Activated CD4-positive, alpha-beta T cell treated with anti-CD3 and anti-CD28 coated beads, Interleukin-2, amount 10 ng/mL, durations not matched to agents 7 days and 5 days (primary cell): ENCODE measurements around the gene ACTL10. TPM values are rescaled to one million over a fixed set of nuclear protein-coding genes. Genes with fewer than 3 reads are reported as not detected.
A peak's percentile ranks its signal among the peaks of the same experiment; 100 is the strongest.

Source experiments
- CTCF ChIA-PET: fragments of 350-600 bp; sonication (Branson Sonifier 250); formaldehyde crosslinking; loops from one replicate; lab custom pipeline; 2021; ENCODE audit warnings: antibody characterized with exemption; lab: Charles Lee
- POLR2A ChIA-PET: fragments of 350-600 bp; sonication (Branson Sonifier 250); formaldehyde crosslinking; loops from one replicate; lab custom pipeline; 2021; ENCODE audit warnings: antibody characterized with exemption; lab: Charles Lee
- DNase-seq: peaks from one replicate; pipeline ENCODE4 v3.0.0-alpha.2; 2020
- H3K27ac Mint-ChIP-seq: one replicate; pipeline ENCODE4 v1.8.0; 2021; ENCODE audit warnings: mild to moderate bottlenecking, moderate library complexity, mixed read lengths
- H3K27me3 Mint-ChIP-seq: one replicate; pipeline ENCODE4 v1.8.0; 2021; ENCODE audit warnings: mixed read lengths
- H3K36me3 Mint-ChIP-seq: one replicate; pipeline ENCODE4 v1.8.0; 2021; ENCODE audit warnings: low read depth, mixed read lengths
- H3K4me1 Mint-ChIP-seq: one replicate; pipeline ENCODE4 v1.8.0; 2021; ENCODE audit warnings: mixed read lengths
- H3K4me3 Mint-ChIP-seq: one replicate; pipeline ENCODE4 v1.8.0; 2021; ENCODE audit warnings: mild to moderate bottlenecking, moderate library complexity, mixed read lengths
- H3K9me3 Mint-ChIP-seq: one replicate; pipeline ENCODE4 v1.8.0; 2021; ENCODE audit warnings: mixed read lengths
- total RNA-seq, 2 experiments: library from RNA; stranded (reverse); gene quantifications; one replicate each; pipeline ENCODE4 v1.2.3, GENCODE V29; 2021

The ACTL10 gene
- total RNA-seq, 2 experiments from 2014 or later, result 2.4 to 4.1 TPM

GRCh38 chr20:33669873-33670640 lies 3.3 kb downstream of the ACTL10 start:
- CTCF ChIA-PET, result interaction anchor here (1.6 to 6.9 kb wide), 3 partner anchors 11 to 235 kb away, joined by 3 to 115 read pairs (median 5); no protein-coding TSS in a partner anchor
- Mint-ChIP-seq H3K27me3 (no peaks in the 10 kb centered on the region), H3K9me3 (no peaks in the 10 kb centered on the region), H3K4me1 (peaks cover 63% of the 10 kb centered on the region), H3K27ac (peak overlapping the region; percentile 48), H3K36me3 (peaks cover 33% of the 10 kb centered on the region), H3K4me3 (no peak overlapping the region)
- POLR2A ChIA-PET, result no interaction called here
- no peak for DNase-seq

- no peak for DNase-seq
- no peak overlapping the region for H3K4me3 Mint-ChIP-seq
- POLR2A ChIA-PET, result no interaction called here
- peak overlapping the region; percentile 19 for H3K27ac Mint-ChIP-seq
- CTCF ChIA-PET, result interaction anchor here (0.6 to 1.6 kb wide), 4 partner anchors 9 to 236 kb away, joined by 3 to 6 read pairs (median 4); no protein-coding TSS in a partner anchor
- H3K36me3 Mint-ChIP-seq, result peaks cover 36% of the 10 kb centered on the region
- H3K27me3 Mint-ChIP-seq, result no peaks in the 10 kb centered on the region
- no peaks in the 10 kb centered on the region for H3K9me3 Mint-ChIP-seq
- H3K4me1 Mint-ChIP-seq, result peaks cover 63% of the 10 kb centered on the region
These were observed 4.2 kb downstream of the ACTL10 start for GRCh38 chr20:33670715-33671499.

DNA sequence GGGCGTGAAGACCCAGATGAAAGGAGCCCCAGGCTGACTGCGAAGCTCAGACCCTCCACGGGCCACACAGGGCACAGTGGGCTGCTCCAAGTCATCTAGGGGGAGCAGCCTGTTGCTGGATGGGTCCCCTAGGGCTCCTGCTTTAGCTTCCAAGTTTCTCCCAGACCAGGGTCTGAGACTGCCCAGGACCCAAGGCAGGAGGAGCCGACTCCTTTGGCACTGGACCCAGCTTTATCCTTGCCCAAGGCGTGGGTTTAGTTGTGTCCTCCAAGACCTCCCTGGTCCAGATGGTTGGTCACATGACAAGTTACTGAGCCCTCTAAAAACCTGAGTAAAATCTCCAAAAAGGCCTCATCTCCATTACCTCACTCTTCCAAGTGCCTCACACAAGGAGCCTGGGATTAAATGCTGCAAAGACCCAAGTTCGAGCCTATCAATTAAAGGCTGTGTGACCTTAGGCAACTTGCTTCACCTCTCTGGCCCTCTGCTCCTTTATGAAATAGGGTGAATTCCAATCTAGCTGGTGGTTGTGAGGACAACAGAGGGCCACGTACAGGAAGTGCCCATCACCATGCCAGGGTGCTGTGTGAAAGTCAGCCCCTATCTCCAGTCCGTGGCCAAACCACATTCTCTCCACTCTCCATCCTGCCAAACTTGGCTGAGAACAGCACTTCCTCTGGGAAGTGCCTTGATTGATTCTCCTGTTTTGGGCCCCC lies 5.0 kb downstream of the ACTL10 start:
- no peaks in the 10 kb centered on the region for H3K27me3 Mint-ChIP-seq
- peaks cover 64% of the 10 kb centered on the region for H3K4me1 Mint-ChIP-seq

DNA sequence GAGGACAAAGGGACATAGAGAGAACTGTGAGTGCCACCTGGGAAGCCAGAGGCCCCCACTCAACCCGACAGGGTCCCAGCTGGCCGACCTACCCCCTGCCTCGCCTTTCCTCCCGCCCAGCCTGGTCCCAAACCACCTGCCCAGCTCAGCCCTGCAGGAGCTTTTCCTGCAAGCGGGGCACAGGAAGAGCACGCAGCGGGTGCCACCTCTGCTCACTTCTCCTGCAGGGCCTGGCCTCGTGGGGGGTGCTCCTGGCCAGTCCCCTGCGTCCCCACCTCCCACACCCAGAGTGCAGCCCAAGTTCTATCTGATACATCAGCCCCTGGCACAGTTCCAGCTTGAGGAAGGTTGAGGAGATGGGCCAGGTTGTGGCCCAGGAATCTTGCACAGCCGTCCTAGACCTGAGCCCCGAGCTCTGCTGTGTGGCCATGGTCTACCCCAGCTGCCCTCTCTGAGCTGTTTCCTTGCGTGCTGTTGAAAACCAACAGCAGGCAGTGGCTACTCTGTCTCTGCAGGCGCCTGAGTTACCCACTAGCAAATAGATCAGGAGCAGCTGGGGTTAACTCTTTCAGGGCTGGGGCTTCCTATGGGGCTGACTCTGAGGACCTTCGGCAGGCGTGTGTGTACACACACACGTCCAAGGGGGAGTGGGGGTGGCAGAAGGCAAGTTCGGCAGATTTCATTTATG lies 5.8 kb downstream of the ACTL10 start:
- H3K27ac Mint-ChIP-seq, result peak overlapping the region; percentile 82
- no peaks in the 10 kb centered on the region for H3K9me3 Mint-ChIP-seq
- peaks cover 69% of the 10 kb centered on the region for H3K4me1 Mint-ChIP-seq
- CTCF ChIA-PET, result no interaction called here
- DNase-seq, result no peak
- H3K27me3 Mint-ChIP-seq, result no peaks in the 10 kb centered on the region
- H3K36me3 Mint-ChIP-seq, result peaks cover 44% of the 10 kb centered on the region
- POLR2A ChIA-PET, result no interaction called here
- peak overlapping the region; percentile 82 for H3K4me3 Mint-ChIP-seq

More for the DNA sequence above, 5.0 kb downstream of the ACTL10 start:
- ChIA-PET POLR2A (no interaction called here), CTCF (interaction anchor here (0.7 to 1.0 kb wide), 3 partner anchors 8 to 263 kb away, joined by 3 to 4 read pairs (median 4); no protein-coding TSS in a partner anchor)
- no peak for DNase-seq
- H3K9me3 Mint-ChIP-seq, result no peaks in the 10 kb centered on the region
- H3K36me3 Mint-ChIP-seq, result peaks cover 39% of the 10 kb centered on the region
- H3K27ac Mint-ChIP-seq, result peak overlapping the region; percentile 11
- H3K4me3 Mint-ChIP-seq, result peak overlapping the region; percentile 82

GRCh38 chr20:33673114-33673409 lies 6.3 kb downstream of the ACTL10 start:
- no peak for DNase-seq
- H3K27me3 Mint-ChIP-seq, result no peaks in the 10 kb centered on the region
- H3K27ac Mint-ChIP-seq, result peak overlapping the region; percentile 82
- ChIA-PET POLR2A (no interaction called here), CTCF (interaction anchor here (0.6 kb wide), 1 partner anchor 176 kb away, joined by 3 read pairs; no protein-coding TSS in a partner anchor)
- peaks cover 73% of the 10 kb centered on the region for H3K4me1 Mint-ChIP-seq
- H3K4me3 Mint-ChIP-seq, result peak overlapping the region; percentile 82
- peaks cover 48% of the 10 kb centered on the region for H3K36me3 Mint-ChIP-seq
- H3K9me3 Mint-ChIP-seq, result no peaks in the 10 kb centered on the region

DNA sequence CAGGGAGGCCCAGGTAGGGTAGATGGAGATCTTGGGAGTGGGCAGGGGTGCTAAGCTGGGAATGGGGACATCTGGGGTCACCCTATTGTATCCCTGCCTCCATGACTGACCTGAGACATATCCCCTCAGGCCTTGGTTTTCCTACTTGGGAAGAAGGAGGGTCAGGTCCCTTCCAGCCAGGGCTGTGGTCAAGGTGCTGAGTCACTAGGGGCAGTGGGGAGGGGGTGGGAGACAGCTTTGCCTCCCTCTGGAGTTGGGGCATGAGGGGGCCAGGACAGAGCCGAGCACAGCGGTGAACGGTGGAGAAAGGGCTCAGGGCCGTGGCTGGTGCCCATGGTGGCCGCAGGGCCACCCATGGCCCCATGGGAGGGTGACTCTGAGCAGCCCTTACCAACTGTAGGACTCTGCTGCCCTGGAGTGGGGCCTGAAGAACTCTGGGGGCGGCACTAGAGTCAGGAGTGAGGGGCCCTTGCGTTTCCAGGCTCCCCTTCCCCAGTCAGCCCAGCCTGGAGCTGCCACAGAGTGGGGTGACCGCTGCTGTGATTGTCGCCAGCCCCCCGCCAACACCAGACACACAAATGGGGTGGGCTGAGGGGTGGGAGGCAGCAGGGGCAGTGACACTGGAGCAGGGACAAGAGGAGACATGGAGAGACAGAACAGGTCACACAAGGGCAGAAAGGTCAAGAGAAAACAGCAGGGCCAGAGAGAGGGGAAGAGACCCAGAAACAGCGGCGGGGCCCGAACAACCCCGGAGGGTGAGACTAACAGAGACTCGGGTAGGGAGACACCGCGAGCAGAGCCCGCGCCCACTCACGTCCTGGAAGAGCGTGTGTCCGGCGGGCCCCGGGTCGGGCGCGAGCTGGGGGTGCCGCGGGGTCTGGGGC lies 6.9 kb downstream of the ACTL10 start:
- ChIA-PET CTCF (interaction anchor here (0.6 kb wide), 1 partner anchor 176 kb away, joined by 3 read pairs; no protein-coding TSS in a partner anchor), POLR2A (no interaction called here)
- H3K4me1 Mint-ChIP-seq, result peaks cover 73% of the 10 kb centered on the region
- peaks cover 48% of the 10 kb centered on the region for H3K36me3 Mint-ChIP-seq
- H3K27me3 Mint-ChIP-seq, result no peaks in the 10 kb centered on the region
- no peak for DNase-seq
- H3K9me3 Mint-ChIP-seq, result no peaks in the 10 kb centered on the region
- peak overlapping the region; percentile 82 for H3K4me3 Mint-ChIP-seq
- peak overlapping the region; percentile 82 for H3K27ac Mint-ChIP-seq

- ChIA-PET CTCF (interaction anchor here (0.6 to 0.9 kb wide), 2 partner anchors 9 to 174 kb away, joined by 3 to 4 read pairs; no protein-coding TSS in a partner anchor), POLR2A (no interaction called here)
- peak; percentile 59 for DNase-seq
- Mint-ChIP-seq H3K4me3 (peak within 1 kb of the TSS; percentile 82), H3K36me3 (peaks cover 51% of the 10 kb centered on the region), H3K27ac (peak within 1 kb of the TSS; percentile 82), H3K4me1 (peaks cover 76% of the 10 kb centered on the region), H3K9me3 (no peaks in the 10 kb centered on the region), H3K27me3 (no peaks in the 10 kb centered on the region)
These were observed 7.8 kb downstream of the ACTL10 start, which contains the start of gene NECAB3 for GRCh38 chr20:33674294-33675135. TSS of gene NECAB3 (minus strand) at chr20:33674428. CDS start at chr20:33674352, 76 bp downstream.

DNA sequence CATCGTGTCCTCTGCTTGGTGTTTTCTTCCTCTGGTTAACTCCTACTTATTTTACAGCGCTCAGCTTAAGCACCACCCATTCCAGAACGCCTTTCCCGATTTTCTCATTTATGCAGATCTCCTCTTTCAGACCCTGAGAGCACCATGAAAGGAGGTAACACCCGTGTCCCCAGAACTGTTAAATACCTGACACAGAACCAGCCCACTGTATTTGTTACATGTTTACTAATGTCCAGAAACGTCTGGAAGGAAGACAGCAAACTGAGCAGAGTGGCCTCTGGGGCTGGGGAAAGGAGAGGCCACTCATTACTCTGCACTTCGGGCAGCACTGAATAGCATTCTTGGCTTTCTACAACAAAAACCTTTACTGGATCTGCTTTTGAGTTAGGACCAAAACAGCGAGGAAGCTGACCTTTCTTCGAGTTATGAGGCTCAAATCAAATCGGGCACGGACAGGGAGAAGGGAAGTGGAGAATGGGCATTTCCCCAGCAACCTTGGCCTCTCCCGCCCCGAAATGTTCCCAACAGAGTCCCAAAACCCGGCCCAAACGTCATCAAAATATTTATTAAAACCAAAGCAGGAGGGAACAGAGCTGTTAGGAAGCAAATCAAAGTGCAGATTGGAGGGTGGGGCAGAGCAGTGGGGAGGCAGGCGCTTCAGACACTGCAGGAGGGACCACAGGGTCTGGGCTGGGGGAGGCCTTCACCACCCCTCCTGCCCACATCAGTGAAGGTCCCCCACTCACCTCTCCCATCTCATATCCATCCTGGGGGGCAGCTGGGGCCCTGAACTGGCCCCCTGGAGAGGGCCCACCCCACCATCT lies 8.6 kb downstream of the ACTL10 start:
- Mint-ChIP-seq H3K9me3 (no peaks in the 10 kb centered on the region), H3K4me3 (peak overlapping the region; percentile 57), H3K27me3 (no peaks in the 10 kb centered on the region), H3K27ac (peak overlapping the region; percentile 79), H3K4me1 (peaks cover 79% of the 10 kb centered on the region), H3K36me3 (peaks cover 49% of the 10 kb centered on the region)
- ChIA-PET POLR2A (no interaction called here), CTCF (interaction anchor here (0.6 to 0.9 kb wide), 2 partner anchors 10 to 175 kb away, joined by 3 to 4 read pairs; no protein-coding TSS in a partner anchor)
- DNase-seq, result no peak

DNA sequence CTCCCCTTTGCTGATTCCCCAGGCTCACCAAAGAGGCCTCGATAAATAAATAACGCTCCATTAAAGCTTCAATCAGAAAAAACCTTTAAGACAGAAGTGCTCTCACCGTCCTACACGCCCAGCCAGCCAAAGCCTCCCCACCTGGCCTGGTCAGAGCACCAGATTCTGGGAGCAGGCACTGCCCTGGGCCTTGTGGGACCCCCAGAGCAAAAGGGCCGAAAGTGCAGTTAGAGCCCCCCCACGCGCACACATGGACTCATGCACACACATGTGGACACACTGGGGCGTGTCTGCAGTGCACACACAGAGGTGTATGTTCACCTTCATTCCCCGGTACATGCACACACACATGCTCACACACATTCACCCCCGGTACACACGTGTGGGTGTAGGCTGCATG lies 9.4 kb downstream of the ACTL10 start:
- Mint-ChIP-seq H3K4me3 (peak overlapping the region; percentile 20), H3K27me3 (no peaks in the 10 kb centered on the region), H3K9me3 (no peaks in the 10 kb centered on the region), H3K27ac (peak overlapping the region; percentile 72), H3K36me3 (peaks cover 52% of the 10 kb centered on the region), H3K4me1 (peaks cover 86% of the 10 kb centered on the region)
- DNase-seq, result no peak
- POLR2A ChIA-PET, result no interaction called here
- CTCF ChIA-PET, result no interaction called here
